ENCODE data around the gene PDAP1.
"Not testable (repeated sequence)": the region's sequence is repeated elsewhere in the genome, so short reads cannot be mapped to it uniquely, and the experiment has no call there.

Gene PDAP1

GRCh38 chr7:99383203-99383602 is 25.2 kb downstream of the PDAP1 start:
- Histone ChIP-seq H2AFZ (ENCODE audit: low read depth, low read length) (no peak overlapping the region), H3K4me2 (ENCODE audit: low read length) (no peak overlapping the region), H3K9ac (ENCODE audit: low read length) (no peak overlapping the region), H3K79me2 (ENCODE audit: low read length) (peaks cover 62% of the 10 kb centered on the region), H4K20me1 (ENCODE audit: insufficient read depth, low read length) (no peaks in the 10 kb centered on the region), H3K9me3 (ENCODE audit: insufficient read depth, low read length) (no peaks in the 10 kb centered on the region), H3K4me1 (ENCODE audit: low read length) (peaks cover 58% of the 10 kb centered on the region), H3K36me3 (replicated peaks; ENCODE audit: low read depth, low read length) (peaks cover 42% of the 10 kb centered on the region), H3K27ac (ENCODE audit: low read length) (no peak overlapping the region), H3K4me3 (ENCODE audit: low read length) (no peak overlapping the region), H3K27me3 (ENCODE audit: low read depth, low read length) (no peaks in the 10 kb centered on the region)
- TF ChIP-seq, protein P1, sequence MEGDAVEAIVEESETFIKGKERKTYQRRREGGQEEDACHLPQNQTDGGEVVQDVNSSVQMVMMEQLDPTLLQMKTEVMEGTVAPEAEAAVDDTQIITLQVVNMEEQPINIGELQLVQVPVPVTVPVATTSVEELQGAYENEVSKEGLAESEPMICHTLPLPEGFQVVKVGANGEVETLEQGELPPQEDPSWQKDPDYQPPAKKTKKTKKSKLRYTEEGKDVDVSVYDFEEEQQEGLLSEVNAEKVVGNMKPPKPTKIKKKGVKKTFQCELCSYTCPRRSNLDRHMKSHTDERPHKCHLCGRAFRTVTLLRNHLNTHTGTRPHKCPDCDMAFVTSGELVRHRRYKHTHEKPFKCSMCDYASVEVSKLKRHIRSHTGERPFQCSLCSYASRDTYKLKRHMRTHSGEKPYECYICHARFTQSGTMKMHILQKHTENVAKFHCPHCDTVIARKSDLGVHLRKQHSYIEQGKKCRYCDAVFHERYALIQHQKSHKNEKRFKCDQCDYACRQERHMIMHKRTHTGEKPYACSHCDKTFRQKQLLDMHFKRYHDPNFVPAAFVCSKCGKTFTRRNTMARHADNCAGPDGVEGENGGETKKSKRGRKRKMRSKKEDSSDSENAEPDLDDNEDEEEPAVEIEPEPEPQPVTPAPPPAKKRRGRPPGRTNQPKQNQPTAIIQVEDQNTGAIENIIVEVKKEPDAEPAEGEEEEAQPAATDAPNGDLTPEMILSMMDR (IDR thresholded peaks at IDR 0.05; ENCODE audit: low read depth, low read length), result no peak

- peaks cover 77% of the 10 kb centered on the region for H3K79me2 ChIP-seq (ENCODE audit: low read length)
- TF ChIP-seq, protein P1 (IDR thresholded peaks at IDR 0.05; ENCODE audit: low read depth, low read length), result no peak
- no peak for TF ChIP-seq EZH2phosphoT487 (IDR thresholded peaks at IDR 0.05; ENCODE audit: low read depth)
- peak overlapping the region; percentile 98 for H3K27ac ChIP-seq (ENCODE audit: low read length)
- H3K4me1 ChIP-seq (ENCODE audit: low read length), result peaks cover 61% of the 10 kb centered on the region
- H2AFZ ChIP-seq (ENCODE audit: low read depth, low read length), result no peak overlapping the region
- H3K36me3 ChIP-seq (replicated peaks; ENCODE audit: low read depth, low read length), result peaks cover 47% of the 10 kb centered on the region
- H3K4me2 ChIP-seq (ENCODE audit: low read length), result peak overlapping the region; percentile 96
- H3K4me3 ChIP-seq (ENCODE audit: low read length), result peak overlapping the region; percentile 78
- no peaks in the 10 kb centered on the region for H3K9me3 ChIP-seq (ENCODE audit: insufficient read depth, low read length)
- H3K27me3 ChIP-seq (ENCODE audit: low read depth, low read length), result no peaks in the 10 kb centered on the region
- no peaks in the 10 kb centered on the region for H4K20me1 ChIP-seq (ENCODE audit: insufficient read depth, low read length)
- H3K9ac ChIP-seq (ENCODE audit: low read length), result peak overlapping the region; percentile 99
Measured at GRCh38 chr7:99381664-99382075, 26.7 kb downstream of the PDAP1 start.

- Histone ChIP-seq H3K27ac (ENCODE audit: low read length) (peak overlapping the region; percentile 98), H3K27me3 (ENCODE audit: low read depth, low read length) (no peaks in the 10 kb centered on the region), H3K36me3 (replicated peaks; ENCODE audit: low read depth, low read length) (peaks cover 45% of the 10 kb centered on the region), H3K9ac (ENCODE audit: low read length) (peak overlapping the region; percentile 99), H3K79me2 (ENCODE audit: low read length) (peaks cover 84% of the 10 kb centered on the region), H3K4me1 (ENCODE audit: low read length) (peaks cover 64% of the 10 kb centered on the region), H3K9me3 (ENCODE audit: insufficient read depth, low read length) (no peaks in the 10 kb centered on the region), H3K4me2 (ENCODE audit: low read length) (peak overlapping the region; percentile 96), H4K20me1 (ENCODE audit: insufficient read depth, low read length) (peaks cover 3% of the 10 kb centered on the region; the same call in 1 of the 2 replicates), H3K4me3 (ENCODE audit: low read length) (peak overlapping the region; percentile 78), H2AFZ (ENCODE audit: low read depth, low read length) (no peak overlapping the region)
- TF ChIP-seq, protein P1 (IDR thresholded peaks at IDR 0.05; ENCODE audit: low read depth, low read length), result no peak
- no peak for TF ChIP-seq EZH2phosphoT487 (IDR thresholded peaks at IDR 0.05; ENCODE audit: low read depth)
Measured at GRCh38 chr7:99380823-99381663, 27.4 kb downstream of the PDAP1 start.

GRCh38 chr7:99380032-99380822 is 28.2 kb downstream of the PDAP1 start:
- peak overlapping the region; percentile 96 for H3K4me2 ChIP-seq (ENCODE audit: low read length)
- H2AFZ ChIP-seq (ENCODE audit: low read depth, low read length), result no peak overlapping the region
- TF ChIP-seq, protein P1 (IDR thresholded peaks at IDR 0.05; ENCODE audit: low read depth, low read length), result no peak
- no peak for TF ChIP-seq EZH2phosphoT487 (IDR thresholded peaks at IDR 0.05; ENCODE audit: low read depth)
- H3K9ac ChIP-seq (ENCODE audit: low read length), result peak overlapping the region; percentile 99
- peaks cover 86% of the 10 kb centered on the region for H3K79me2 ChIP-seq (ENCODE audit: low read length)
- H3K36me3 ChIP-seq (replicated peaks; ENCODE audit: low read depth, low read length), result peaks cover 42% of the 10 kb centered on the region
- H3K9me3 ChIP-seq (ENCODE audit: insufficient read depth, low read length), result no peaks in the 10 kb centered on the region
- peaks cover 62% of the 10 kb centered on the region for H3K4me1 ChIP-seq (ENCODE audit: low read length)
- peak overlapping the region; percentile 98 for H3K27ac ChIP-seq (ENCODE audit: low read length)
- H3K4me3 ChIP-seq (ENCODE audit: low read length), result peak overlapping the region; percentile 78
- H4K20me1 ChIP-seq (ENCODE audit: insufficient read depth, low read length), result peaks cover 8% of the 10 kb centered on the region; the same call in 1 of the 2 replicates
- no peaks in the 10 kb centered on the region for H3K27me3 ChIP-seq (ENCODE audit: low read depth, low read length)

DNA sequence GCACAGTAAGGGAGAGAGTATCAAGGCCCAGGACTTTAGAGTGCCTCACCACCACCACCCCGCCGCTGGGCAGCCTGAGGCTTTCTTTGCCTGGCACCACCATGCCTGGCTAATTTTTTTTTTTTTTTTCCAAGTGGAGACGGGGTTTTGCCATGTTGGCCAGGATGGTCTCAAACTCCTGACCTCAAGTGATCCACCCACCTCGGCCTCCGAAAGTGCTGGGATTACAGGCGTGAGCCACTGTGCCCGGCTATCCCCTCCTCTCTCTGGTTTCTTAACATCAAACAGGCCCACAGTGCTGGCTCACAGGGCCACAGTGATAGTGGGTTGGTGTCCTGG is 28.7 kb downstream of the PDAP1 start:
- H4K20me1 ChIP-seq (ENCODE audit: insufficient read depth, low read length); H3K27me3 ChIP-seq (ENCODE audit: low read depth, low read length); H2AFZ ChIP-seq (ENCODE audit: low read depth, low read length); H3K9me3 ChIP-seq (ENCODE audit: insufficient read depth, low read length): not testable (repeated sequence)
- H3K9ac ChIP-seq (ENCODE audit: low read length), result peak overlapping the region; percentile 94
- peaks cover 92% of the 10 kb centered on the region for H3K79me2 ChIP-seq (ENCODE audit: low read length)
- peak overlapping the region; percentile 78 for H3K4me3 ChIP-seq (ENCODE audit: low read length)
- H3K36me3 ChIP-seq (replicated peaks; ENCODE audit: low read depth, low read length), result peaks cover 41% of the 10 kb centered on the region
- peak overlapping the region; percentile 98 for H3K27ac ChIP-seq (ENCODE audit: low read length)
- H3K4me2 ChIP-seq (ENCODE audit: low read length), result peak overlapping the region; percentile 96
- peaks cover 60% of the 10 kb centered on the region for H3K4me1 ChIP-seq (ENCODE audit: low read length)

Data from OCI-LY3 (cell line).